IMR-90 (cell line): ENCODE measurements around the gene KAT6B. TPM values are rescaled to one million over a fixed set of nuclear protein-coding genes. Genes with fewer than 3 reads are reported as not detected.

Experiments
- ATAC-seq: fragments of 200-7000 bp; cut with Tn5 transposase; 2 replicates; pipeline ENCODE4 v1.9.1; 2020; ENCODE audit warnings: low read depth, mild to moderate bottlenecking, moderate library complexity
- BruUV-seq: library from RNA; stranded (reverse); fragments of 400-500 nt; replicated peaks from 2 replicates; lab custom pipeline; 2021; lab: Mats Ljungman, UMichigan
- CTCF ChIA-PET: fragments of 300-600 bp; formaldehyde crosslinking; extraction: SDS; loops from one replicate; lab custom pipeline; 2021; ENCODE audit warnings: antibody characterized with exemption; lab: Yijun Ruan, JAX
- POLR2A ChIA-PET: fragments of 300-600 bp; sonication (Branson Sonifier 250); formaldehyde crosslinking; loops from one replicate; lab custom pipeline; 2022; ENCODE audit warnings: antibody characterized with exemption; ENCODE audit not compliant: unreplicated experiment; lab: Charles Lee
- DNase-seq: peaks from one replicate; pipeline ENCODE4 v3.0.0; 2013
- H2AFZ ChIP-seq: replicated peaks from 2 replicates; pipeline ENCODE3; 2013; ENCODE audit warnings: low read length, mild to moderate bottlenecking; ENCODE audit not compliant: poor library complexity
- H2AK5ac ChIP-seq: 2 replicates; pipeline ENCODE4 v1.6.1; 2013; ENCODE audit warnings: low read depth, low read length, inconsistent platforms
- H2AK9ac ChIP-seq: replicated peaks from 2 replicates; pipeline ENCODE3; 2013; ENCODE audit warnings: mild to moderate bottlenecking, low read depth, low read length, moderate library complexity; ENCODE audit not compliant: poor library complexity
- H2BK120ac ChIP-seq: 2 replicates; pipeline ENCODE4 v1.6.1; 2013; ENCODE audit warnings: low read depth, low read length, inconsistent platforms
- H2BK15ac ChIP-seq: 3 replicates; pipeline ENCODE4 v1.6.1; 2013; ENCODE audit warnings: low read depth, low read length, inconsistent platforms
- H2BK20ac ChIP-seq: 2 replicates; pipeline ENCODE4 v1.6.1; 2013; ENCODE audit warnings: low read depth, mild to moderate bottlenecking, inconsistent platforms, low read length, moderate library complexity
- H2BK5ac ChIP-seq: 2 replicates; pipeline ENCODE4 v1.6.1; 2013; ENCODE audit warnings: mild to moderate bottlenecking, low read depth, low read length, inconsistent platforms; ENCODE audit not compliant: poor library complexity, severe bottlenecking
- H3K14ac ChIP-seq: replicated peaks from 2 replicates; pipeline ENCODE4 v1.6.1; 2013; ENCODE audit warnings: low read depth, low read length, inconsistent platforms
- H3K18ac ChIP-seq: 2 replicates; pipeline ENCODE4 v1.6.1; 2013; ENCODE audit warnings: low read depth, low read length, control low read depth
- H3K23ac ChIP-seq: 2 replicates; pipeline ENCODE4 v1.6.1; 2013; ENCODE audit warnings: low read depth, low read length, inconsistent platforms
- H3K27ac ChIP-seq: 2 replicates; pipeline ENCODE4 v1.5.1; 2013; ENCODE audit warnings: mild to moderate bottlenecking, control low read depth, low read length; ENCODE audit not compliant: insufficient read depth
- H3K27me3 ChIP-seq: 2 replicates; pipeline ENCODE4 v1.6.1; 2013; ENCODE audit warnings: low read length; ENCODE audit not compliant: control insufficient read depth, insufficient read depth
- H3K36me3 ChIP-seq: 2 replicates; pipeline ENCODE4 v1.6.1; 2013; ENCODE audit warnings: low read length, mixed read lengths; ENCODE audit not compliant: control insufficient read depth, insufficient read depth
- H3K4ac ChIP-seq: 2 replicates; pipeline ENCODE4 v1.6.1; 2013; ENCODE audit warnings: low read depth, low read length, inconsistent platforms
- H3K4me1 ChIP-seq: 2 replicates; pipeline ENCODE4 v1.6.1; 2013; ENCODE audit warnings: low read length, mixed read lengths; ENCODE audit not compliant: control insufficient read depth, insufficient read depth
- H3K4me2 ChIP-seq: 2 replicates; pipeline ENCODE4 v1.6.1; 2013; ENCODE audit warnings: low read depth, mild to moderate bottlenecking, control low read depth, low read length, moderate library complexity
- H3K4me3 ChIP-seq: 2 replicates; pipeline ENCODE4 v1.5.1; 2013; ENCODE audit warnings: low read depth, mild to moderate bottlenecking, control low read depth, low read length, moderate library complexity; ENCODE audit not compliant: insufficient read depth
- H3K56ac ChIP-seq: 2 replicates; pipeline ENCODE4 v1.6.1; 2013; ENCODE audit warnings: low read length, inconsistent platforms; ENCODE audit not compliant: insufficient read depth; ENCODE audit errors: extremely low read depth
- H3K79me1 ChIP-seq, 2 experiments: 2 replicates each; pipeline ENCODE4 v1.6.1; 2013; ENCODE audit warnings: low read length in 2 of 2, inconsistent platforms in 1 of 2, low read depth in 1 of 2
- H3K9ac ChIP-seq: 2 replicates; pipeline ENCODE4 v1.6.1; 2013; ENCODE audit warnings: low read depth, low read length, control low read depth
- H3K9me1 ChIP-seq: 2 replicates; pipeline ENCODE4 v1.6.1; 2013; ENCODE audit warnings: low read length, inconsistent platforms; ENCODE audit not compliant: insufficient read depth
- H3K9me3 ChIP-seq: 2 replicates; pipeline ENCODE4 v1.6.1; 2013; ENCODE audit warnings: low read length; ENCODE audit not compliant: control insufficient read depth, insufficient read depth
- H4K20me1 ChIP-seq: 2 replicates; pipeline ENCODE4 v1.6.1; 2013; ENCODE audit warnings: low read length, inconsistent platforms; ENCODE audit not compliant: insufficient read depth
- H4K5ac ChIP-seq: 2 replicates; pipeline ENCODE4 v1.6.1; 2013; ENCODE audit warnings: mild to moderate bottlenecking, low read depth, low read length, control low read depth
- H4K8ac ChIP-seq, 2 experiments: 2 replicates each; pipeline ENCODE4 v1.6.1; 2013; ENCODE audit warnings: low read depth in 2 of 2, low read length in 2 of 2, control low read depth in 1 of 2, inconsistent platforms in 1 of 2
- H4K91ac ChIP-seq: 2 replicates; pipeline ENCODE4 v1.6.1; 2013; ENCODE audit warnings: low read depth, low read length, inconsistent platforms; ENCODE audit not compliant: insufficient read depth
- RAD21 ChIP-seq: IDR thresholded peaks from 2 replicates; pipeline ENCODE4 v1.6.1; 2012; ENCODE audit warnings: low read length, improper control_type of control experiment
- WGBS, 2 experiments: methylation state at CpG; one replicate each; pipeline versions ENCODE4 v1.1.5 to v1.1.7; 2013; ENCODE audit warnings: missing lambda C conversion rate in 2 of 2; ENCODE audit not compliant: insufficient read length in 1 of 2; ENCODE audit errors: extremely low coverage in 2 of 2; 5-methylcytosine and 5-hydroxymethylcytosine counted together
- dilution Hi-C: fragments of 300-500 bp; cut with HindIII; formaldehyde crosslinking; loops from one replicate; pipeline ENCODE4 v1.14.3; 2018; ENCODE audit warnings: low sequenced_read_pairs; ENCODE audit not compliant: unreplicated experiment
- in situ Hi-C: fragments of 300-500 bp; cut with MboI; formaldehyde crosslinking; loops from 3 replicates; pipeline ENCODE4 v1.14.3; 2019; ENCODE audit warnings: low sequenced_read_pairs, inconsistent platforms, mixed read lengths
- intact Hi-C: fragments of 100-400 bp; cut with micrococcal nuclease; formaldehyde crosslinking; loops from 2 replicates; pipeline ENCODE4 v1.10.0; 2022
- polyA plus RNA-seq, 3 experiments: library from polyadenylated mRNA; depleted of rRNA; stranded (reverse); fragments of >200 nt; gene quantifications; 2 replicates each; pipeline ENCODE4 v1.2.3, GENCODE V29; 2012; ENCODE audit warnings: low replicate concordance in 1 of 3
- total RNA-seq: library from RNA; depleted of rRNA; stranded (reverse); fragments of >200 nt; gene quantifications from 2 replicates; pipeline ENCODE4 v1.2.3, GENCODE V29; 2012

KAT6B gene
- total and polyA plus RNA-seq, 2 of the 4 experiments (the other 2 are of a cell fraction), result 8.8 to 28.1 TPM

GRCh38 chr10:74837743-74838142 is 11.3 kb downstream of the KAT6B start:
- H2AK5ac ChIP-seq, result no peak overlapping the region
- H3K4me1 ChIP-seq, result peaks cover 11% of the 10 kb centered on the region
- no peak overlapping the region for H2BK120ac ChIP-seq
- no peaks in the 10 kb centered on the region for H3K27me3 ChIP-seq
- peaks cover 26% of the 10 kb centered on the region; the same call in 1 of the 2 replicates for H4K20me1 ChIP-seq
- no peak for TF ChIP-seq RAD21
- H4K8ac ChIP-seq, result no peak overlapping the region
- H3K14ac ChIP-seq, result no peak overlapping the region
- no peak overlapping the region for H2BK15ac ChIP-seq
- dilution Hi-C loops (no loop called here), intact Hi-C loops (loop anchor here (5.0 kb wide), 1 partner anchor 265 kb away; no protein-coding TSS in a partner anchor), in situ Hi-C loops (no loop called here)
- 0 out of 2 replicates have a peak overlapping the region, but pooled peaks have one; percentile 43 for H3K23ac ChIP-seq
- H3K9me3 ChIP-seq, result no peaks in the 10 kb centered on the region
- no peak overlapping the region for H3K27ac ChIP-seq
- no peak overlapping the region for H3K56ac ChIP-seq
- no peak for ATAC-seq
- peaks cover 26 to 64% of the 10 kb centered on the region in 2 experiments for H3K79me1 ChIP-seq
- H2BK20ac ChIP-seq, result no peak overlapping the region
- BruUV-seq, result no TSS peak
- no peak overlapping the region for H2AK9ac ChIP-seq
- no peak overlapping the region for H3K18ac ChIP-seq
- no peak overlapping the region for H4K91ac ChIP-seq
- no CpG with 5 or more reads among the region's 4 CpGs for WGBS, 2 experiments
- peaks cover 3% of the 10 kb centered on the region; the same call in 1 of the 2 replicates for H3K36me3 ChIP-seq
- H3K9me1 ChIP-seq, result peaks cover 7% of the 10 kb centered on the region; the same call in 1 of the 2 replicates
- H4K5ac ChIP-seq, result no peak overlapping the region
- no peak overlapping the region for H2AFZ ChIP-seq
- no peak overlapping the region for H3K9ac ChIP-seq
- no peak overlapping the region for H3K4me3 ChIP-seq
- no peak for DNase-seq
- ChIA-PET CTCF (no interaction called here), POLR2A (no interaction called here)
- H2BK5ac ChIP-seq, result no peak overlapping the region
- no peak overlapping the region for H3K4me2 ChIP-seq
- H3K4ac ChIP-seq, result no peak overlapping the region
